SU-DHL-6 (cell line): ENCODE results near the gene SUMO2.

ENCODE experiments used
- CTCF ChIP-seq: fragments of 200-600 bp; sonication (generic); IDR thresholded peaks from one replicate; pipeline ENCODE4 v1.5.1; 2017; ENCODE audit warnings: antibody characterized with exemption, mild to moderate bottlenecking, low read length, moderate library complexity; ENCODE audit not compliant: insufficient read depth, poor library complexity, severe bottlenecking
- EZH2phosphoT487 ChIP-seq: fragments of 200-600 bp; sonication (generic), shearing (Covaris generic); conservative IDR thresholded peaks from 2 replicates; pipeline ENCODE4 v1.6.1; 2018; ENCODE audit warnings: mild to moderate bottlenecking, antibody characterized with exemption, low read length, moderate library complexity, mixed read lengths

DNA sequence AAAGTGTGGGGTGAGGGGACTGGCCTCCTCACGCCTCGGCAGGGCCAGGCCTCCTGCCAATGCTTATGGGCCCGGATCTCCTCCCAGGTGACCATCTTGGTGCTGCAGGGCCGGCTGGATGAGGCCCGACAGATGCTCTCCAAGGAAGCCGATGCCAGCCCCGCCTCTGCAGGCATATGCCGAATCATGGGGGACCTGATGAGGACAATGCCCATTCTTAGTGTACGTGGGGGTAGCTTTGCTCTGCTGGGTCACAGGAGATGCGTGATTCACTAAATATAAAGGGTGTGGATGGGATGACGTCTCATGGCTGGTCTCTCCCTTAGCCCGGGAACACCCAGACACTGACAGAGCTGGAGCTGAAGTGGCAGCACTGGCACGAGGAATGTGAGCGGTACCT, 42.3 kb upstream of the SUMO2 start:
- no peak for TF ChIP-seq CTCF
- TF ChIP-seq EZH2phosphoT487: no peak
